NCI-H2107 treated with DMSO at 0.1 percent for 48 hours (cell line): ENCODE results near the gene MAST2.

ENCODE experiments used
- DNase-seq: peaks from one replicate; lab custom pipeline; 2025; ENCODE audit not compliant: unreplicated experiment; lab: John Stamatoyannopoulos, UW

Gene MAST2

GRCh38 chr1:45803299-45803780 lies at the start of gene MAST2:
MAST2 (plus strand) TSS chr1:45803612; CDS start chr1:45803896, 284 bp downstream.
- peak; percentile 88 for DNase-seq

GRCh38 chr1:45755697-45756096 lies 47.7 kb upstream of the MAST2 start:
- DNase-seq = no peak

GRCh38 chr1:45762291-45762690 lies 41.1 kb upstream of the MAST2 start:
- DNase-seq = no peak

- no peak for DNase-seq
Measured at GRCh38 chr1:45765999-45766792, 37.2 kb upstream of the MAST2 start.

- DNase-seq = no peak
Measured at GRCh38 chr1:45767035-45767434, 36.4 kb upstream of the MAST2 start.

- DNase-seq = peak; percentile 75
Measured at GRCh38 chr1:45769261-45769932, 34.0 kb upstream of the MAST2 start.

- DNase-seq = no peak
Measured at GRCh38 chr1:45772971-45773370, 30.4 kb upstream of the MAST2 start.

- no peak for DNase-seq
Measured at GRCh38 chr1:45775794-45776193, 27.6 kb upstream of the MAST2 start.

GRCh38 chr1:45785583-45785982 lies 17.8 kb upstream of the MAST2 start:
- DNase-seq = no peak

GRCh38 chr1:45787905-45788304 lies 15.5 kb upstream of the MAST2 start:
- DNase-seq = no peak

- no peak for DNase-seq
Measured at GRCh38 chr1:45789601-45790000, 13.8 kb upstream of the MAST2 start.

- no peak for DNase-seq
Measured at GRCh38 chr1:45792744-45793143, 10.7 kb upstream of the MAST2 start.

GRCh38 chr1:45793942-45794604 lies 9.3 kb upstream of the MAST2 start:
- DNase-seq = peak; percentile 71

- no peak for DNase-seq
Measured at GRCh38 chr1:45796381-45796780, 7.0 kb upstream of the MAST2 start.

GRCh38 chr1:45796946-45797345 lies 6.5 kb upstream of the MAST2 start:
- no peak for DNase-seq

GRCh38 chr1:45800899-45801298 lies 2.5 kb upstream of the MAST2 start:
- no peak for DNase-seq

- DNase-seq = peak; percentile 61
Measured at GRCh38 chr1:45802343-45803298, 791 bp upstream of the MAST2 start.

GRCh38 chr1:45803781-45804668 lies 613 bp downstream of the MAST2 start:
- DNase-seq = peak; percentile 11

GRCh38 chr1:45804669-45804969 lies 1.2 kb downstream of the MAST2 start:
- no peak for DNase-seq

GRCh38 chr1:45806129-45806528 lies 2.7 kb downstream of the MAST2 start:
- DNase-seq = no peak
